ENCODE measurements around the gene CDC42EP5.

Gene CDC42EP5

DNA sequence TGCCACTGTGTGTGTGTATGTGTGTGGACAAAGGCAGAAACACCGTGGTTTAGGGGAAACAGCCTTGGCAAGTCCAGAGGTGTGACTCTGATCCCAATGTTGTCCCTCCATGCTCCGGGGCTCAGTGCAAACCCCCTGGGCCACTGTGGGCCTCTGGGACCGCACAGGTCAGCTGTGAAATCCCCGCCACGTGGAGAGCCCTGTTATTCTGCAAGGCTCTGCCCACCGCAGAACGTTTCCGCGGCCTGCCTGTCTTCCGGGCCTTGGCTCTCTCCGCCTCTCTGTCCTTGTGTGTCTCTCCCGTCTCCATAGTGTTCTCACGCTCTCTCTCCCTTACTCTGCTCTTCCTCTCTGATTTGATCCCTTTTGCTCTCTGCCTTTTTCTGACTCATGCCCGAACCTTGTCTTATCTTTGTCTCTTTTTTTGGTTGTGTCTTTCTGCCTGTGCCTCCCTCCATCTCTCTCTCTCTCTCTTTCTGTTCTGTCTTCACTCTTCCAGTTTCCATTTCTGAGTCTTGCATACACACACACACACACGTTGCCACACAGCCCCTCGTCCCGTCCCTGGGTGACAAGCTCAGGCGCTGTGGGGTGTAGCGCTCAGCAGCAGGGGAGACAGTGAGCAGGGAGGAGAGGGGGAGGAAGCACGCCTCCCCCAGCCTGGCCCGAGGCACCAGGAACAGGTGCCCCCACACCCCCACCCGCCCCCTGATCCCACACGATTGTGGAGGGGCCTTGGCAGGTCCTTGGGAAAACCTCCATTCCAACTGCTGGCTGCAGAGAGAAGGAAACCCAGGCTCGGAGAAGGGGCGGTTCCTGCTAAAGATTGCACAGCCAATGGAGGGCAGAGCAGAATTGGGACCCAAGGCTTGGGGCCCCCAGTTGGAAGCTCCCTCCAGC, 54.8 kb downstream of the CDC42EP5 start:
- ATAC-seq (ENCODE audit: insufficient read depth, low read depth) = 0 out of 3 replicates have a peak, but pooled peaks have one; percentile 33
- H3K4me1 ChIP-seq (ENCODE audit: insufficient read depth, low read length) = no peaks in the 10 kb centered on the region
- TF ChIP-seq, protein P1, sequence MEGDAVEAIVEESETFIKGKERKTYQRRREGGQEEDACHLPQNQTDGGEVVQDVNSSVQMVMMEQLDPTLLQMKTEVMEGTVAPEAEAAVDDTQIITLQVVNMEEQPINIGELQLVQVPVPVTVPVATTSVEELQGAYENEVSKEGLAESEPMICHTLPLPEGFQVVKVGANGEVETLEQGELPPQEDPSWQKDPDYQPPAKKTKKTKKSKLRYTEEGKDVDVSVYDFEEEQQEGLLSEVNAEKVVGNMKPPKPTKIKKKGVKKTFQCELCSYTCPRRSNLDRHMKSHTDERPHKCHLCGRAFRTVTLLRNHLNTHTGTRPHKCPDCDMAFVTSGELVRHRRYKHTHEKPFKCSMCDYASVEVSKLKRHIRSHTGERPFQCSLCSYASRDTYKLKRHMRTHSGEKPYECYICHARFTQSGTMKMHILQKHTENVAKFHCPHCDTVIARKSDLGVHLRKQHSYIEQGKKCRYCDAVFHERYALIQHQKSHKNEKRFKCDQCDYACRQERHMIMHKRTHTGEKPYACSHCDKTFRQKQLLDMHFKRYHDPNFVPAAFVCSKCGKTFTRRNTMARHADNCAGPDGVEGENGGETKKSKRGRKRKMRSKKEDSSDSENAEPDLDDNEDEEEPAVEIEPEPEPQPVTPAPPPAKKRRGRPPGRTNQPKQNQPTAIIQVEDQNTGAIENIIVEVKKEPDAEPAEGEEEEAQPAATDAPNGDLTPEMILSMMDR (IDR thresholded peaks at IDR 0.05; ENCODE audit: borderline replicate concordance, extremely low read depth, low read length, poor library complexity, severe bottlenecking) = no peak
- TF ChIP-seq EZH2 (IDR thresholded peaks at IDR 0.05; ENCODE audit: borderline replicate concordance, low read depth, low read length, severe bottlenecking) = no peak
- no peak overlapping the region for H2AFZ ChIP-seq (ENCODE audit: low read depth, low read length)
- 0 out of 2 replicates have a peak, but pooled peaks cover 3% of the 10 kb centered on the region for H4K20me1 ChIP-seq (ENCODE audit: insufficient read depth, low read length)
- H3K27me3 ChIP-seq (ENCODE audit: insufficient read depth, low read length, poor library complexity) = no peaks in the 10 kb centered on the region
- H3K9ac ChIP-seq (ENCODE audit: low read depth, low read length) = no peak overlapping the region
- no peak overlapping the region for H3K4me3 ChIP-seq (ENCODE audit: low read depth in 1 of 2, low read length in 2 of 2)
- H3K9me3 ChIP-seq (ENCODE audit: insufficient read depth, low read length, severe bottlenecking) = peaks cover 2% of the 10 kb centered on the region
- DNase-seq = no peak
- H3K4me2 ChIP-seq (ENCODE audit: insufficient read depth, low read length) = no peak overlapping the region
- no peaks in the 10 kb centered on the region for H3K36me3 ChIP-seq (ENCODE audit: insufficient read depth, low read length)
- no peaks in the 10 kb centered on the region for H3K79me2 ChIP-seq (ENCODE audit: insufficient read depth, low read length)
- no peak overlapping the region for H3K27ac ChIP-seq (ENCODE audit: low read length)

DNA sequence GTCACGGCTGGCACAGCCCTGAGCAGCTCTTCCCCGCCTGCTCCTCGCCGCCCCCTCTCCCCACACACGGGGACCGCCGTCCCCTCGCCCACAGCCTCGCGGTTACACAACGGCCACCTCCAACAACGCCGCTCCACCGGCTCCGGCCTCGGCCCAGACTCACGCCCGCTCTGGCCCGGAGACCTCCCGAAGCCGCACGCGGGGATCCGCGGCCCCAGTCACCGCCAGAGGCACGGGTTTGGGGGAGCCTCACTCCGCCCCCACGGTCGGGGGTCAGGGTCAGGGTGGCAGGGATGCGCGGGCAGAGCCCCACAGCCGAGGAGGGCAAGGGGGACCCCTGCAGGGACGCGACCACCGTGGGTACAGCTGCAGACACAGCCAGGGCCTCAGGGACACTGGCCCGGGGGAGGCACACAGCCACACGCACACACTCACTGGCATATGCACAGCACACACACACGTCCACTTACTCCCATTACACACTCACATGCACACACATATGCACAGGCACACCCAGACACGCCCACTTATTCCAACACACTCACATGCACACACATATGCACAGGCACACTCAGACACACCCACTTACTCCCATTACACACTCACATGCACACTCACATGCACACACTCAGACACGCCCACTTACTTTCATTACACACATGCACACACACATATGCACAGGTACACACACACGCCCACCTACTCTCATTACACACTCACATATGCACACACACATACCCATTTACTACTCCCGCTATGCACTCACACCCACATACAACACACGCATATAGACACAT, 56.2 kb downstream of the CDC42EP5 start:
- H3K9ac ChIP-seq (ENCODE audit: low read depth, low read length) = no peak overlapping the region
- H2AFZ ChIP-seq (ENCODE audit: low read depth, low read length) = no peak overlapping the region
- H3K4me3 ChIP-seq (ENCODE audit: low read depth in 1 of 2, low read length in 2 of 2) = no peak overlapping the region
- H4K20me1 ChIP-seq (ENCODE audit: insufficient read depth, low read length) = 0 out of 2 replicates have a peak, but pooled peaks cover 1% of the 10 kb centered on the region
- peaks cover 2% of the 10 kb centered on the region for H3K9me3 ChIP-seq (ENCODE audit: insufficient read depth, low read length, severe bottlenecking)
- no peak overlapping the region for H3K4me2 ChIP-seq (ENCODE audit: insufficient read depth, low read length)
- ATAC-seq (ENCODE audit: insufficient read depth, low read depth) = no peak
- H3K79me2 ChIP-seq (ENCODE audit: insufficient read depth, low read length) = no peaks in the 10 kb centered on the region
- H3K27me3 ChIP-seq (ENCODE audit: insufficient read depth, low read length, poor library complexity) = no peaks in the 10 kb centered on the region
- H3K36me3 ChIP-seq (ENCODE audit: insufficient read depth, low read length) = no peaks in the 10 kb centered on the region
- H3K27ac ChIP-seq (ENCODE audit: low read length) = no peak overlapping the region
- H3K4me1 ChIP-seq (ENCODE audit: insufficient read depth, low read length) = no peaks in the 10 kb centered on the region
- DNase-seq = no peak
- TF ChIP-seq, protein P1 (IDR thresholded peaks at IDR 0.05; ENCODE audit: borderline replicate concordance, extremely low read depth, low read length, poor library complexity, severe bottlenecking) = no peak
- TF ChIP-seq EZH2 (IDR thresholded peaks at IDR 0.05; ENCODE audit: borderline replicate concordance, low read depth, low read length, severe bottlenecking) = no peak

DNA sequence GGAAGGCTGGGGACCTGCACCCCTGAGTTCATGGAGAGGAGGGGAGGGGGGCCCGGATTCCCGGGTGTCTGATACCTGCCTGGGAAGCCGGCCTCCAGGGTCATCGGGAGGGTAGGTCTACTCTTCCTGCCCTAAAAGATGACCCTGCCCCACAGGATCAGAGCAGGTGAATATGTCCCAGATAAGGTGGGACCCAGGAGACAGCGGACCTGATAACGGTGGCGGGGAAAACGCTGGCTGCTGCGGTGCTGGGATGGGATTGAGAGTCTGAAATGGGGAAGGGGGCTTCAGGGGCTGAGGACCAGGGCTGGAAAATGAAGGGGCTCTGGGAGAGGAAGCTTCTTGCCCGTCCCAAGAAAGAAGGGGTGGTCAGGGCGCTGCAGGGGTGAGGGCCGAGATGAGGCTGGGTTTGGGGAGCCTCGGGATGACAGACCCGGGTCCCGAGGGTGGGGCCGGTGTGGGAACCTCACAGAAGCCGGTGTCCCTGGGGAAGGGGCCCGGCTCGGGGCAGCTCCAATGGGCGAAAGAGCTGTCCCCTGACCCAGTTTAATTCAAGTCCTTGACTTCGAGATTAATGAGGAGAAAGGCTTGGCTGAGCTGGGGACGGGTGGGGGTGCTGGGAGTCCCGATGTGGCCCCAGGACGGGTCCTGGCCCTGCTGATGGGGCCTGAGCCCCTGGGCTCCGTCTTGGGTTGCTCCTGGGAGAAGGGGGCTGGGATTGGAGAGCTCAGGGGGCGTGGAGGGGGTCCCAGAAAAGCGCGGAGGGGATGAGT, 57.0 kb downstream of the CDC42EP5 start:
- Histone ChIP-seq H3K4me3 (ENCODE audit: low read depth in 1 of 2, low read length in 2 of 2) (no peak overlapping the region), H3K9ac (ENCODE audit: low read depth, low read length) (no peak overlapping the region), H3K36me3 (ENCODE audit: insufficient read depth, low read length) (no peaks in the 10 kb centered on the region), H2AFZ (ENCODE audit: low read depth, low read length) (no peak overlapping the region), H3K27me3 (ENCODE audit: insufficient read depth, low read length, poor library complexity) (no peaks in the 10 kb centered on the region), H3K4me1 (ENCODE audit: insufficient read depth, low read length) (no peaks in the 10 kb centered on the region), H4K20me1 (ENCODE audit: insufficient read depth, low read length) (no peaks in the 10 kb centered on the region), H3K9me3 (ENCODE audit: insufficient read depth, low read length, severe bottlenecking) (peaks cover 2% of the 10 kb centered on the region), H3K79me2 (ENCODE audit: insufficient read depth, low read length) (no peaks in the 10 kb centered on the region), H3K27ac (ENCODE audit: low read length) (no peak overlapping the region), H3K4me2 (ENCODE audit: insufficient read depth, low read length) (no peak overlapping the region)
- ATAC-seq (ENCODE audit: insufficient read depth, low read depth) = no peak
- no peak for TF ChIP-seq EZH2 (IDR thresholded peaks at IDR 0.05; ENCODE audit: borderline replicate concordance, low read depth, low read length, severe bottlenecking)
- TF ChIP-seq, protein P1 (IDR thresholded peaks at IDR 0.05; ENCODE audit: borderline replicate concordance, extremely low read depth, low read length, poor library complexity, severe bottlenecking) = no peak
- DNase-seq = no peak

All from DND-41 (cell line).